HPDE6-E6E7 (cell line): Measurements from ENCODE around the gene ZNF688.
A peak's percentile ranks its signal among the peaks of the same experiment; 100 is the strongest.

Source experiments
- DNase-seq: peaks from one replicate; pipeline ENCODE4 v3.0.0; 2011; ENCODE audit warnings: missing footprints; ENCODE audit errors: extremely low spot score

The ZNF688 gene

DNA sequence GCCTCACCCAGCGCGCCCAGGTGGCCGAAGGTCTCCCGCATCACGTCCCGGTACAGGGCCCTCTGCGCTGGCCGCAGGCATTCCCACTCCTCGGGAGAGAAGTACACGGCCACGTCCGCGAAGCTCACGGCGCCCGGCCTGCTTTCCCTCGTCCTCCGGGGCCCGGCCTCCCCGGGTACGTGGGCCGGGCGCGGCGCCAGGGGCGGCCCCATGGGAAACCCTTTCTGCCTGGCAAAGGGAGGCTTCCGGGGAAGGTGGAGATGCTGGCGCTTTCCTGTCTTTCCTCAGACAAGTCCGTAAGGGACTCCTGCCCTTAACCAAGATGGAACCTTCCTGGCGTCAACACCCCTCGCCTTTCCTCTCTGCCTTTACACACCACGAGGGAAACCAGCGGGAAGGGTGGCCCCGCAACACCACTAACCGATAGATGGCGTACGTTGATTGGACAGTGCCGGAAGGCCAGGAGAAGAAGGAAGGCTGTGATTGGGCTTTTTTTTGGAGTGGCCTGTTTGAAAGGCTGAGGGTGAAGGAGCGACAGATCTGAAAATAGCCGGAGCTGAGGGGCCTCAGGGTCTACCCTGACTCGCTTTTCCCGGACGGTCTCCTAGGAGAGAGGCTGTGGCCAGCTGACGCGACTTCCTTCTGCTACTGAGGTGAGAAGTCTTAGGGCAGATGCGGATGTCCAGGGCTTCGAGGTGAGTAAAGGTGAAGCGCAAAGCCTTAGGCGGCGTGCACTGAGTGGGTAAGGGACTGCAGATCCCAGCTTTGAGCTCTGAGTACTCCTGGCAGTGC is 14.1 kb upstream of the ZNF688 start, which contains the start of gene ZNF785:
TSS of gene ZNF785 (minus strand) at position 298 of the 792 bp plus-strand sequence. CDS start at position 212, 86 bp downstream.
- peak; percentile 99 for DNase-seq

DNA sequence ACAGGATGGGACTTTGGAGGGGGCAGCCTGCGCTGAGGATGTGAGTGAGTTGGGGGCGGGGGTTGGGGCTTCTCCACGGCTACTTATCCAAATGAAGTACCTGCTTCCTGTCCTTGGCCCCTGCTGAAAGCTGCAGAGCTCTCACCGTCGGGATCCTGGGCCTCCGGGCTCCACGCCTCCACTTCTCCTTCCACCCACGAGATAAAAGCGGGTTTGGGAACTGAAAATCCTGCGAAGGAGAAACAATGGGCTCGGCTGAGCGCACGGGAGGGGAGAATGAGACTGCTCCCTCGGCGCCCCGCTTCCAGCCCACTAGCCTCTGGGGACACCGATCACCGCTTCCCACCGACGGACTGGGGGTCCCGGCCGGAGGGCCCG is 13.5 kb upstream of the ZNF688 start:
- no peak for DNase-seq

DNA sequence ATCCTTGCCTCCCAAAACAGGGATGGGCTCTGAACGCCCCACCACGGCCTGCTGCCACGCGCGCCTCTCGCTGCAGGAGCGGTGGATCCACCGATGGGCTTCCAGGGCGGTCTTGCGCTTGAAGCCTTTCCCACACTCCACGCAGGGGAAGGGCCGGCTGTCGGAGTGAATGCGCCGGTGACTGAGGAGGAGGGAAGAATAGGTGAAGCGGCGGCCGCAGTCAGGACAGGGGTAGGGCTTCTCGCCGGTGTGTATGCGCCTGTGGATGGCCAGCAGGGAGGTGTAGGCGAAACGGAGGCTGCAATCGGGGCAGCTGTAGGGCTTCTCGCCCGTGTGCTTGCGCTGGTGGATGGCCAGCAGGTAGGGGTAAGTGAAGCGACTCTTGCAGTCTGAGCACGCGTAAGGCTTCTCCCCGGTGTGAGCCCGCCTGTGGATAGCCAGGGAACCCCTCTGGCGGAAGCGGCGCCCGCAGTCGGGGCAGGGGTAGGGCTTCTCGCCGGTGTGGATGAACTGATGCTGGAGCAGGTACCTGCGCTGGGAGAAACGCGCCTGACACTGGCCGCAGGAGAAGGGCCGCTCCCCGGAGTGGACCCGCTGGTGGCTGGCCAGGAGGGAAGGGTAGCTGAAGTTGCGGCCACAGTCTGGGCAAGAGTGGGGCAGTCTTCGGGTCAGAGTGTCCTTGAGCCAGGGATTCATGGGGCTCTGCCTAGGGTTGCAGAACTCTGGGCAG is 11.3 kb upstream of the ZNF688 start:
- DNase-seq = no peak

DNA sequence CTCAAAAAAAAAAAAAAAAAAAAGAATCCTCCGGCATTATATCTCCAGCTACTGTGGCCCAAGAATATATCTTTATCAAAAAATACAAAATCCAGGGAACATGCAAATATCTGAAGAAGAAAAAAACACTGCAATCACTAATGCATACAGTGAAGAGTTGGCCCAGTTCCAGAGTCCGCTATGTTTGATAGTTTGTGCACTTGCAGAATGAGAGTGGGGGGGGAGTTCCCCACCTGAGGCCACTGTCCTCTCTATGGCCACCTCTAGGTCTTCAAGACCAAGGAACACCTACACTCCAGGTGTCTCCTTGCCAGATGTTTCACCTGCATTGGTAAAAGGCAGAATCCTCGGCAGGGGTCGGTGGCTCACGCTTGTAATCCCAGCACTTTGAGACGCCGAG is 9.9 kb upstream of the ZNF688 start:
- DNase-seq = no peak

DNA sequence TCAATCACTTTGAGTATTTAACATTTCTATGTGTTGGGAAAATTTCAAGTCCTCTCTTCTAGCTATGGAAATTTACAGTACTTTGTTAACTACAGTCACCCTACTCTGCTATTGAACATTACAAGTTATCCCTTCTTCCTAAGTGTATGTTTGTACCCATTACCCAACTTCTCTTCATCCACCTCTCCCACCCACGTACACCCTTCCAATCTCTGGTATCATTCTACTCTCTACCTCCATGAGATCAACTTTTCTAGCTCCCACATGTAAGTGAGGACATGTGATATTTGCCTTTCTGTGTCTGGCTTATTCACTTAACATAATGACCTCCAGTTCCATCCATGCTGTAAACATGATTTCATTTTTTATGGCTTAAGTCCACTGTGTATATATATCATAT is 3.2 kb upstream of the ZNF688 start:
- DNase-seq = no peak

DNA sequence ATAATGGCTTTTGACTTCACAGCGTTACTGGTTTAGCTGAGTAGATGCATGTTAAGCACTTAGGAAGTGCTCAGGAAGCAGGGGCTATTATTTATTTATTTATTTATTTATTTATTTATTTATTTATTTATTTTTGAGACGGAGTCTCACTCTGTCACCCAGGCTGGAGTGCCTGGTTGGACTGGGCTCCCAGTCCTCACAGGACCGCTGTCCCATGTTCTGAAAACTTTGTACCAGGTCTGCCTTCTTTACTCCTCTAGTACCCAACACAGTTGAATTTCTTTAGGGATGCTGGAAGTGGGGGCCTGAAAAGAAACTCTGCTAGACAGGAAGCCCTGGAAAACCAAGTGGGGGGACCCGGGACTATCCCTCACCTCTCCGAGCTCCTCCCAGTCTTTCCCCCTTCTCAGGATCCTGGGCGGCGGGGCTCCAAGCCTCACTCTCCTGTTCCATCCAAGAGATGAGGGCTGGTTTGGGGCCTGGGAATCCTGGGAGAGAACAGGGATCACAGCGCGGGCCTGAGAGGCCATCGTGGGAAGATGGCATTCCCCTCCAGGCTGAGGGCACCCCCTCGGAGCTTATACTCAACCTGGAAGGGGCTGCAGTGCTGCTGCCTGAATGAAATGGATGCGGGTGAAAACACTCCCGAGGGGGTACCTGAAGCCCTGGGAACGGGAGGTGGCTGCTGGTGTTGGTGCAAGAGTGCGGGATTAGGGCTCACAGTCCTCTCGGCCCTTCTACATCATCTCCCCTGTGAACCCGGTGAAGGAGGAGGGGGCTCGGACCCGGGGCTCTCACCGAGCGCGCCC is 674 bp downstream of the ZNF688 start:
- no peak for DNase-seq

DNA sequence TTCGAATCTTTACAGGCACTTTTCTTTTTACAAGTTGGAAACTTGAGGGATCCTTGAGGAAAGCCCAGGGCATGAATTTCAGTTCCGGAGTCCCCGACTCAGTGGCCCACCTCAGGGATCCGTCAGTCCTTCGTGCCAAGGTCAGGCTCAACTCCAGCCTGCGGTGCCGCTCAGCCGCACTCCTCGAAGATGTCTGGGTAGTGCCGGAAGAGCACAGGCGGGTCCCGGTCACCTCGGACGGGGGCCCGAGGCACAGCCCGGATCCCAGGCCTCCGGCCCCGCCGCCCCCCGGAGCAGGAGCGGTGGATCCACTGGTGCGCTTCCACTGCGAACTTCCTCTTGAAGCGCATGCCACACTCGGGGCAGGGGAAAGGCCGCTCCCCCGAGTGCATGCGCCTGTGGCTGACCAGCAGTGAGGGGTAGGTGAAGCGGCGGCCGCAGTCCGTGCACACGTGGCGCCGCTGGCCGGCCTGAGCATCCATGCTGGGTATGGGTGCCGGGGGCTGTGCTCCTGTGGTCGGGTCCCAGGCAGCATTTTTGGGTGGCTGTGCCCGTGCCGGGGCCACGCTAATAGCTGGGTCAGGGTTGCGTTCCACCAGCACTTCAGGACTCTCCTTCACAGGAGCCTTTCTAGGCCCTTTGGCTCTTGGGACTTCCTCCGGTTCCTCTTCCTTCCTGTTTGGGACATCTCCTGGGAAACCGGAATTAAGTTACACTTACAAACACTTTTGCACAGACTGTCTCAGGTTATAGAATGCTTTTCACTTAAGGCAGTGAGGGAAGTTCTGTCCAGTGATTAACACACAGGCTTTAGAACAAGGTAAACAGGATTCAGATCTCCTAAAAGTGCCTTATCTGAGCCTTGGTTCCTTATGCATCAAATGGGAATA is 1.5 kb downstream of the ZNF688 start:
- no peak for DNase-seq

DNA sequence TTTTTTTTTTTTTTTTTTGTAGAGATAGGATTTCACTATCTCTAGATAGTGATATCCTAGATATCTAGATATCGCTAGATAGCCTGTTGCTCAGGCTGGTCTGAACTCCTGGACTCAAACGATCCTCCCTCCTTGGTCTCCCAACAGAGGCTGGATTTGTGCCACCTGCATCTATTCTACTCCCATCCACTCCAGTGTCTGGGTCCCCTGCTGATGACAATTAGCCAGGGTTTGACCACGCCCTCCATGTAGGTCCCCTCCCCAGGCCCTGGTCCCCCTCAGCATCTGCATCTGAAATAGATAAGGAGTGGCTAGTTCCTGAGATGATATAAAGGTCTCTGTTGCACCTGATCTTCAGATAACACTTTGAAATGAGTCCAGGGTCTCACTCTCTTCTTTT is 2.2 kb downstream of the ZNF688 start:
- no peak for DNase-seq

DNA sequence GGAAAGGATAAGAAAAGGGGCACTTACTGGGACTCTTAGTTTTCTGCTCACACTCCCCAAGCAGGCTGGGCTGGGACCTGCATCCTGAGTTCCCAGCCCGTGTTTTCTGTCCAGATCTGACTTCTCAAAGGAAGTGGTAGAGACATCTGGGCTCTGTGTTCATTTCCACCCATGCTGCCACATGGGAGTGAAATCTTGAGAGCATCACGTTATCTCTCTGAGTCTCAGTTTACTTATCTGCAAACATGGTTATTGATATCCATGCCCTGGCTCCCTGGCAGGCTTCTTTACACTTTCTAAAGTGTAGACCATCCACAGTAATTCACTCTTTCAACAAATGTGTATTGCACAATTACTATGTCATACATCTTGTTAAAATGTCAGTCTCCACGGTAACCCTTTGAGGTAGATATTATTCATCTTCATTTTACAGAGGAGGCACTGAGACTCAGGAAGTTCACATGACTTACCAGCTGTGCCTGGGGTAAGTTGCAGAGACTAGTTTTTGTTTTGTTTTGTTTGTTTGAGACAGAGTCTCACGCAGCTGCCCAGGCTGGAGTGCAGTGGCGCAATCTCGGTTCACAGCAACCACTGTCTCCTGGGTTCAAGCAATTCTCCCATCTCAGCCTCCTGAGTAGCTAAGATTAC is 3.4 kb downstream of the ZNF688 start:
- peak; percentile 77 for DNase-seq

DNA sequence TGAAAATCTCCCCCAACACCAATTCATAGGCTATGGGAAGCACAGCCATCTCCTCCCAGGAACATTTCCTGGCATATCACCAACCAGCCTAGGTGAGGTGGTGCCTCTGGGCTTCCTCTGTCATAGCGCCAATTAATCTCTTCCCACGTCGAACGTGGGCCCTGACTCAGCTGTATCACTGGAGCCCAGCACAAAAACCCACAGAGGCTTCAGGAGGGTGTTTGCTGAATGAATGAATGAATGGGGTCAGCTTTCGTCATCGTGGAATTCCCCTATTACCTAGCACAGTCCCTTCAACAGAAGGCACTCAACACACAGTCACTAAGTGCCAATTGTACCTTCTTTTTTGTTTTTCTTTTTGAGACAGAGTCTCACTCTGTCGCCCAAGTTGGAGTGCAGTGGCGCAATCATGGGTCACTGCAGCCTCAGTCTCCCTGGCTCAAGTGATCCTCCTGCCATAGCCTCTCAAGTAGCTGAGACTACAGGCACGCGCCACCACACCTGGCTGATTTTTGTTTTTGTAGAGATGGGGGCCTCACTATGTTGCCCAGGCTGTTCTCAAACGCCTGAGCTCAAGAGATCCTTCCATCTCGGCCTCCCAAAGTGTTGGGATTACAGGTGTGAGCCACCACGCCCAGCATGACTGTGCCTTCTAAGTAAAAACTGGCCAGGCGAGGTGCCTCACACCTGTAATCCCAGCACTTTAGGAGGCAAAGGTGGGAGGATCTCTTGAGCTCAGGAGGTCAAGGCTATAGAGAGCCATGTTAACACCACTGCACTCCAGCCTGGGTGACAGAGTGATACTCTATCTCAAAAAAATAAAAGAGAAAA is 4.1 kb downstream of the ZNF688 start:
- DNase-seq = no peak

DNA sequence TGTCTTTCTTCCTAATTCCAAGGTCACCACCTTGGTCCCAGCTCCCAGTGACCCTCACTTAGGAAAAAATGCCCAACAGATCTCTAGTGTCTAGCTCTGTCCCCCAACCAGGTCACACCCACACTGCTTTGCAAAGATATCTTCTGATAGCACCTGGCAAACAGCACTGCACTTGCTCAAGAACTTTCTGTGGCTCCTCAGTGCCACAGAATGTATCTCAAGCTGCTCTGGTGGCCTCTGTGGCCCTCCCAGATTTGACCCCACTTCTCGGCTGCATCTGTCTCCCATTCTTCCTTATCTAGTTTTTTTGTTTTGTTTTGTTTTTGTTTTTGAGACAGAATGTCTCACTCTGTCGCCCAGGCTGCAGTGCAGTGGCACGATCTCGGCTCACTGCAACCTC is 5.0 kb downstream of the ZNF688 start:
- DNase-seq = no peak

DNA sequence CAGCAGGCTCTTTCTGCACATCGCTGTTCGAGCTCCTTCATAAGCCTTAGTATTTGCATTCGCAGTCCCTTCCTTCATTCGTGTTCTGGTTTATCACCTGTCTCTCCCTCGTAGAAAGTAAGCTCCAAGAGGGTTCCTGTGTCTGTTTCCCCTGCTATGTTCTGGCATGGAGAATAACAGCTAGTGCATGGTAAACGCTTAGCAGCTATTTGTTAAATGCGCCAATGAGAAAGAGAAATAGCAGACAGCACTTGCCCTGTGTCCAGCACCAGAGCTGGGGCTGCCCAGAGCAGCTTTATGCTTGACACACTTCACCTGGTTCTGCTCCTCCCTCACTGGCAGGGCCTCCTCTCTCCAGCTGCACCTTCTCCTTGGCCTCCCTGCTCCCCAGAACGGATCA is 5.5 kb downstream of the ZNF688 start:
- DNase-seq = no peak

DNA sequence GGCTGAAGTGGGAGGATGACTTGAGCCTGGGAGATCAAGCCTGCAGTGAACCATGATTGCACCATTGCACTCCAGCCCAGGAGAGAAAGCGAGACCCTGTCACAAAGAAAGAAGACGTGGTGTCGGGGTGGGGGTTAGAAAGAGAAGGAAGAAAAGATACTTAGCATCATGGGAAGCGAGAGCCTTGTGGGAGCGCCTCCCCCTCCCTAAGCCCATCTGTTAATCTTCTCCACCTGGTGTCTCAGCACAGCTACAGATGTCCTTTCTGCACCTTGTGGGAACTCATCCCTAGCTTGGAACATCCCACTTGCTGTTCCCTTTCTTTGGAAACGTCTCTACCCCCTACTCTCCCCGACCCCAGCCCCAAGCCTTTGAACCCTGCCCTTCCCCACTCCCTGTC is 6.0 kb downstream of the ZNF688 start:
- DNase-seq = no peak

DNA sequence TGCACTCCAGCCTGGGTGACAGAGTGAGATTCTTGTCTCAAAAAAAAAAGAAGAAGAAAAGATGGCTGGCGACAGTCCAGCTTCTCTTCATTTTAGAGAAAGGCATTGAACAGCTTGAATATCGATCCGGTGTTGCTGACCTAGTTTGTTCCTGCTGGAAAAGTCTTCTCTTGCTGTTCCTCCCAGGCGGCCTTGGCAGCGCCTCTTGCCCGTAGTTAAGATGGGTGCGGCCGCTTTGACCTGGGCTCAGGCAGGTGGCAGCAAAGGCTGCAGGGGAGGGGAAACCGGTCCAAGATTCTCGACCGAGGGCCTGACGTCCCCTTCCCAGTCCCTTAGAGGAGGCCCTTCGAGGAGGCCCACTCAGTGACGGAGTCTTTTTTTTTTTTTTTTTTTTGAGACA is 9.5 kb downstream of the ZNF688 start:
- no peak for DNase-seq

DNA sequence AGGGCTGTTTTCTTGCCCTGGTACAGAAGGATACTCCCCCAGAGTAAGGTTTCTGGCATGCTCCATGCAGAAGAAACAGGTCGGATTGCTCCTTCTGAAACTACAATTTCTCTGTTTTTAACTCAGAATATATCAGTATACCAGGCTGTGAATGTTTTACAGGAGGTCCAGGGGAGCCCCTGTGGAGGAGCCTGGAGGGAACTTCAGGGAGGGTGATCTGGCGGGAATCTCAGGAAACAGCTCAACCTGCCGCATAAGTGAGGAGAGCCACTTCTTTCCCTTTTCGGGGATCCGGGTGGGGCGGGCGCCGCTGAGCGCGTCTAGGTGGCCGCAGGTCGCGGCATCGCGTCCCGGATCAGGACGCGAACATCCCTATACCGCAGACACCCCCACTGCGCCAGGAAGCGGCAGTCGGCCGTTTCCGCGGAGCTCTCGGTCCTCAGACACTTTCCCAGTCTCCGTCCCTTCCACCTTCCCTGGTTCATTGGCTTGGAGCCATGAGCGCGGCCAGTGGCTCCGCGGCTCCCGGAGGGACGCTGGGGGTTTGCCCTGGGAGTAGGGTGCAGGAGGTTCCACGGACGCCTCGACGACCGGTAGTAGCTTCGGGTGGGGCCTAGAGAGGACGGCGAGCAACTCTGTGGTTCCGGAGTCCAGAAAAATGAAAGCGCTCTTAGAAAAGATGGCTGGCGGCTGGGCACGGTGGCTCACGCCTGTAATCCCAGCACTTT is 10.3 kb downstream of the ZNF688 start:
- DNase-seq = no peak

DNA sequence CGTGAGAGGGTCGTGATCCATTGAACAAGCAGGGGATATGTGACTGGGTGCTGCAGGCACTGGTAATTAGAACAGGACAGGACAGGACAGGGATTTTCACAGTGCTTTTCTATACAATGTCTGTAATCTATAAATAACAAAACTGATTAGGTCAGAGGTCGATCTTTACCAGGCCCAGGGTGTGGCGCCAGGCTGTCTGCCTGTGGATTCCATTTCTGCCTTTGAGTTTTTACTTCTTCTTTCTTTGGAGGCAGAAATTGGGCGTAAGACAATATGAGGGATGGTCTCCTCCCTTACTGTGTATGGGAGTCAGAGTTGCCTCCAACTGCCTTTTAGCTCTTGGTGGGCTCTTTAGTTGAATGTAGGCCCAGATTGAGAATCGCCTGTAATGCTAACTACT is 11.8 kb downstream of the ZNF688 start:
- DNase-seq = no peak

DNA sequence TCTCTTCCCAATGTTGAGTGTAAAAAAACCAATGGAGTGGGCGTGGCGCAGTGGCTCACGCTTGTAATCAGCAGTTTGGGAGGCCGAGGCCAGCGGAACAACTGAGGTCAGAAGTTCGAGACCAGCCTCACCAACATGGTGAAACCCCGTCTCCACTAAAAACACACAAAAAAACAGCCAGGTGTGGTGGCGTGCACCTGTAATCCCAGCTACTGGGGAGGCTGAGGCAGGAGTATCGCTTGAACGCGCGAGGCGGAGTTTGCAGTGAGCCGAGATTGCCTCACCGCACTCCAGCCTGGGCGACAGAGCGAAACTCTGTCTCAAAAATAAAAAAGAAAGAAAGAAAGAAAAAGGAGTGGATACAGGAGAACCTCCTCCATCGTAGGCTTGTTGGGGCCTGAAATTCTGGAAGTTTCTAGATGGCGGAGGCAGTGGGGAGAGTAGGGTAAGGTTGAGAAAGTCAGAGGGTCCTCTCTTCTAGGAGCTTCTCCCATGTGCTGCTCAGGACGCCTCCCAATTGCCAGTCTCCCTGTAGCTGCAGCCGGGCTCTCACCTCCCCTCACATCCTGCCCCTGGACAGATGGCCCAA is 12.6 kb downstream of the ZNF688 start:
- no peak for DNase-seq

DNA sequence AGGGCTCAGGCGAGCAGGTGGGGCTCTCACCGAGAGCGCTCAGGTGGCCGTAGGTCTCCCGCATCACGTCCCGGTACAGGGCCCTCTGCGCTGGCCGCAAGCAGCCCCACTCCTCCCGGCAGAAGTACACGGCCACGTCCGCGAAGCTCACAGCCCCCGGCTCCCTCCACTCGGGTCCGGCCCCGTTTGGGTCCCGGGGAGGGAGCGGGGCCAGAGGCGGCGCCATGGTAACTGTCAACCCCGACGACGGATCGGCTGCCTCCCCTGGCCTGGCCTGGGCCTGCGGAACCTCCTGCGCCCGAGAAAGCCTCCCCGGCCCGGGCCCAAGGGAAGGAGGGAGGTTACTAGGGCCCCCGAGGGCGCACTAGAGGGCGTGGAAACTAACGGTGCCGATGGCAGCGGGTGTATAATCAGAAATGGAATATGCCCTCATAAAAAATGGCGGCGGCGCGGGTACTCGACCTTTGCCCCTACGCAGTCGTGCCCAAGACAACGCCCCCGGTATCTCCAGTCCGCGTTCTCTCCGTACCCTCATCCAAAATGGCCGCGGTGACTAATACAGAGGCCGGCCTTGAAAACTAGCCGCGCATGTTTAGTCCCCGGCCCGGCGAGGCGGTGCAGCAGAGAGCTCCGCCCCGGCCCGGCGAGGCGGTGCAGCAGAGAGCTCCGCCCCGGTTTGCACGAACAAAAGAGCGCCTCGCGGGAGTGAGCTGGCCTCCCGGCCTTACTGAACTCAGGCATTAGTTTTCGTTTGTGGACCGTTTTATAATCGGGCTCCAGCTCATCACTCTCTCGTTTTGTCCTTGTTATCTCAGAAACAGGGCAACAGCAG is 13.3 kb downstream of the ZNF688 start, which contains the start of gene ZNF764:
TSS of gene ZNF764 (minus strand) at position 418 of the 832 bp plus-strand sequence. CDS start at position 226, 192 bp downstream.
- peak; percentile 97 for DNase-seq
